GM12801 (cell line): Measurements from ENCODE around the gene LANCL1.

Source experiments
- CTCF ChIP-seq: IDR thresholded peaks from one replicate; pipeline ENCODE4 v1.5.1; 2011; ENCODE audit warnings: control low read depth; ENCODE audit not compliant: insufficient read length; ENCODE audit errors: extremely low read depth

LANCL1 gene

DNA sequence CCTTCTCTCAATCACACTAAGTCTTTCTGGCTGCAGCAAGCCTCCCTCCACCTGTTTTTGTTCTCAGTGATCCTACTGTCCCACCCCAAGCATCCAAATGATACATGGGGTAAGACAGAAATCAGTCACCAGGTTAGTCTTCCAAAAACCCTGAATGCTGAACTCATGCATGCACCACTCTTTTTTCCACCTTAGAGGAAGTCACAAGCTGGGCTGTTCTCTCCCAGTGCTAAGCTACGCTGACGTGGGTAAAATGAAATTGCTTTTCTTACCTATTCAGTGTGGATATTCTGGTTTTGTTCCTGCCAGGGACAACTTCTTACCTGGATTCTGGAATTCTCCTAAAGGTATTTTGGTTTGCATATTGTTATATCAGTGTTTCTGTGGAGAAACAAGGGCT, 54.2 kb downstream of the LANCL1 start:
- no peak for TF ChIP-seq CTCF

DNA sequence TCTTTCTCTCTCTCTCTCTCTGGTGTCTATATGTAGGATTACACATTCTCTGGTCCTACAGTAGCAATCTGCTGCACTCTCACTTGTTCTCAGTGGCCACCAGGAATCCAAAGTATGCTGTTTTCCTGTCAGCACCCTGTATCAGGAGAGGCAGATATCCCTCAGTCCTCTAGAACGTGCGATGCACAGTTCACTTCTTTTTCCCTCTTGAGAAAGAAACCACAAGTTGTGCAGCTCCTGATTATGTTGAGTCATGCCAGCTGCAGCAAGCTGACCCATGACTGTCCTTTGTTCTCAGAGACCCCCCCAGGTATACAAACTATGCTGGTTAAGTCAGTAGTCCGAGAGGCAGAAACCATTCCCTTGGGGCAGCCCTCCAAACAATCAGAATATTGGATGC, 54.6 kb downstream of the LANCL1 start:
- TF ChIP-seq CTCF = no peak

- TF ChIP-seq CTCF = no peak
These were observed 63.9 kb downstream of the LANCL1 start for GRCh38 chr2:210412660-210413059.

DNA sequence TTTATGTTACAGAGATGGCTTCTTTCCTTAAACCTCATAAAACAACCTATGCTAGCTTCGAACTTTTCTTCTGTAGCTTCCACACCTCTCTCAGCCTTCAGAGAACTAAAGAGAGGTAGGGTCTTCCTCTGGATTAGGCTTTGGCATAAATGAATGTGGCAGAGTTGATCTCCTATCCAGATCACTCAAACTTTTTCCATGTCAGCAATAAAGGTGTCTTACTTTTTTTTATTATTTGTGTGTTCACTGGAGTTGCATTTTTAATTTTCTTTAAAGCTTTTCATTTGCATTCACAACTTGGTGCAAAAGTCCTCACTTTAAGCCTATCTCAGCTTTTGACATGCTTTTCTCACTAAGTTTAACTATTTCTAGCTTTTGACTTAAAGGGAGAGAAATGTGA, 66.0 kb downstream of the LANCL1 start:
- no peak for TF ChIP-seq CTCF

GRCh38 chr2:210399440-210400041, 77.0 kb downstream of the LANCL1 start:
- no peak for TF ChIP-seq CTCF

DNA sequence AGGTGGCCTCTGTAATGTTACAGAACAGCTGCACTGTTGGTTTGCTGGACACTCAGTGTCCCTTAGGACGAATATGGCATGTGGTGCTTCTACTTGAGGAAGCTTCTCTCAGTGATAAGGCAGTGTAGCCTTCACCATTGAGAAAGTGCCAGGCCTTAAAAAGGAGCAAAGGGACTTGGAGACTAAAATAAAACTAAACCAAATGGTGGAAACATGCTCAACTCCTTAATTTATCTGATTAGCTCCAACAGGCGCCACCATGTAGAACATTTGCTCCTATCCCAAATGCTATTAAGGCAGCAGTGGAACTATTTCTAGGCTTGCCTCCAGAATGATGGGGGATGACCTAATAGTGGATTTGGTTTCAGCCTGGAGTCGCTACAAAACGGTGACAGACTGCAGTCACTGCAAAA, 84.1 kb downstream of the LANCL1 start:
- no peak for TF ChIP-seq CTCF

- no peak for TF ChIP-seq CTCF
These were observed 86.7 kb downstream of the LANCL1 start for GRCh38 chr2:210389856-210390255.
